HepG2 (cell line): ENCODE measurements around the gene SRRM3. TPM values are rescaled to one million over a fixed set of nuclear protein-coding genes. Genes with fewer than 3 reads are reported as not detected.

Source experiments
- ATAC-seq: fragments of 200-7000 bp; cut with Tn5 transposase; 3 replicates; pipeline ENCODE4 v1.9.1; 2020; ENCODE audit warnings: mild to moderate bottlenecking, moderate library complexity
- BruUV-seq: library from RNA; stranded (reverse); fragments of 400-500 nt; replicated peaks from 2 replicates; lab custom pipeline; 2021; lab: Mats Ljungman, UMichigan
- CTCF ChIA-PET: fragments of 300-600 bp; formaldehyde crosslinking; extraction: SDS; loops from one replicate; lab custom pipeline; 2021; ENCODE audit warnings: low total read pairs, inconsistent platforms, low intra/inter-chr PET ratio; lab: Yijun Ruan, JAX
- POLR2A ChIA-PET: fragments of 350-600 bp; sonication (Branson Sonifier 250); formaldehyde crosslinking; loops from one replicate; lab custom pipeline; 2020; ENCODE audit warnings: antibody characterized with exemption, inconsistent platforms; lab: Yijun Ruan, JAX
- DNase-seq: peaks from one replicate; pipeline ENCODE4 v3.0.0-alpha.2; 2015; ENCODE audit warnings: low spot score
- FAIRE-seq: peaks from 3 replicates; lab custom pipeline; 2011; peaks lifted over from hg19 to GRCh38; lab: Jason Lieb, UNC
- H2AFZ ChIP-seq: one replicate; pipeline ENCODE4 v1.6.1; 2011; ENCODE audit warnings: low read length, inconsistent platforms
- H3K27ac ChIP-seq: fragments of 300-600 bp; 3 replicates; pipeline ENCODE4 v1.8.0; 2011; ENCODE audit warnings: mixed run types, mild to moderate bottlenecking, mixed read lengths, low read length, inconsistent platforms; ENCODE audit not compliant: insufficient read depth; ENCODE audit errors: extremely low read length
- H3K27me3 ChIP-seq, 2 experiments: fragments of 200-600 bp in 1 of 2; 2 replicates in 1 of 2; 3 replicates in 1 of 2; pipeline versions ENCODE4 v1.6.0 to v1.8.0; 2011; ENCODE audit warnings: low read length in 2 of 2, mild to moderate bottlenecking in 2 of 2, moderate library complexity in 2 of 2, inconsistent platforms in 1 of 2; ENCODE audit not compliant: insufficient read depth in 2 of 2, control insufficient read depth in 1 of 2
- H3K36me3 ChIP-seq, 2 experiments: fragments of 200-600 bp in 1 of 2; replicated peaks in 1 of 2; 2 replicates in 1 of 2; 3 replicates in 1 of 2; pipeline versions ENCODE4 v1.5.1 to v1.8.0; 2011; ENCODE audit warnings: low read length in 2 of 2, inconsistent platforms in 1 of 2; ENCODE audit not compliant: insufficient read depth in 2 of 2, control insufficient read depth in 1 of 2
- H3K4me1 ChIP-seq: 2 replicates; pipeline ENCODE4 v1.5.1; 2012; ENCODE audit warnings: low read length, inconsistent platforms; ENCODE audit not compliant: insufficient read depth
- H3K4me2 ChIP-seq: 2 replicates; pipeline ENCODE4 v1.6.0; 2011; ENCODE audit warnings: low read depth, low read length, inconsistent platforms
- H3K4me3 ChIP-seq, 3 experiments: fragments of 200-600 bp in 1 of 3; sonication (generic), shearing (Covaris generic) in 1 of 3; replicated peaks in 1 of 3; 2 replicates each; pipeline ENCODE4 v1.5.1; 2011 to 2016; ENCODE audit warnings: low read length in 3 of 3, inconsistent platforms in 2 of 3, low read depth in 2 of 3, mild to moderate bottlenecking in 2 of 3, control low read depth in 1 of 3, mixed read lengths in 1 of 3; ENCODE audit not compliant: insufficient read depth in 1 of 3
- H3K79me2 ChIP-seq: one replicate; pipeline ENCODE4 v1.6.1; 2011; ENCODE audit warnings: low read length, inconsistent platforms; ENCODE audit not compliant: insufficient read depth
- H3K9ac ChIP-seq: 2 replicates; pipeline ENCODE4 v1.6.0; 2011; ENCODE audit warnings: mild to moderate bottlenecking, low read depth, low read length, inconsistent platforms; ENCODE audit not compliant: insufficient read depth
- H3K9me3 ChIP-seq: 2 replicates; pipeline ENCODE4 v1.5.1; 2012; ENCODE audit warnings: mild to moderate bottlenecking, low read length
- H4K20me1 ChIP-seq: 2 replicates; pipeline ENCODE4 v1.6.0; 2011; ENCODE audit warnings: inconsistent platforms, mild to moderate bottlenecking, low read length, moderate library complexity; ENCODE audit not compliant: insufficient read depth
- ADNP ChIP-seq: sonication (generic); formaldehyde crosslinking; IDR thresholded peaks from 2 replicates; pipeline ENCODE4 v1.4.0; 2020; ENCODE audit warnings: missing genetic modification reagents
- AFF4 ChIP-seq: sonication (generic); formaldehyde crosslinking; IDR thresholded peaks from 2 replicates; pipeline ENCODE4 v1.4.0; 2020; ENCODE audit warnings: missing genetic modification reagents
- ATRX ChIP-seq: sonication (generic); formaldehyde crosslinking; IDR thresholded peaks from 2 replicates; pipeline ENCODE4 v1.4.0; 2020; ENCODE audit warnings: missing genetic modification reagents, borderline replicate concordance
- EHMT2 ChIP-seq: fragments of 200-600 bp; sonication (generic); IDR thresholded peaks from 2 replicates; pipeline ENCODE4 v1.7.0; 2017; ENCODE audit warnings: antibody characterized with exemption, low read depth, low read length, borderline replicate concordance
- NFAT5 ChIP-seq: sonication (generic); formaldehyde crosslinking; IDR thresholded peaks from 2 replicates; pipeline ENCODE4 v1.4.0; 2020; ENCODE audit warnings: missing genetic modification reagents
- PITX1 ChIP-seq: sonication (generic); formaldehyde crosslinking; IDR thresholded peaks from 2 replicates; pipeline ENCODE4 v1.5.1; 2020; ENCODE audit warnings: mild to moderate bottlenecking, missing genetic modification reagents
- TARDBP ChIP-seq: sonication (generic); formaldehyde crosslinking; IDR thresholded peaks from 2 replicates; pipeline ENCODE4 v1.8.0; 2022; ENCODE audit warnings: mild to moderate bottlenecking, missing genetic modification reagents
- TBL1XR1 ChIP-seq: fragments of 150-350 bp; IDR thresholded peaks from 2 replicates; pipeline ENCODE4 v1.6.1; 2014; ENCODE audit warnings: borderline replicate concordance, low read length; ENCODE audit not compliant: partially characterized antibody
- TFE3 ChIP-seq: IDR thresholded peaks from 2 replicates; pipeline ENCODE4 v1.6.1; 2016
- ZBTB46 ChIP-seq: sonication (generic); formaldehyde crosslinking; IDR thresholded peaks from 2 replicates; pipeline ENCODE4 v1.4.0; 2020; ENCODE audit warnings: mild to moderate bottlenecking, missing genetic modification reagents, borderline replicate concordance
- ZNF383 ChIP-seq: sonication (generic); formaldehyde crosslinking; IDR thresholded peaks from 2 replicates; pipeline ENCODE4 v1.4.0; 2020; ENCODE audit warnings: missing genetic modification reagents, mild to moderate bottlenecking, borderline replicate concordance
- WGBS: methylation state at CpG from one replicate; pipeline ENCODE4 v1.1.6; 2017; ENCODE audit warnings: low lambda C conversion rate; 5-methylcytosine and 5-hydroxymethylcytosine counted together
- in situ Hi-C: cut with HindIII; loops from 2 replicates; pipeline ENCODE4 v1.10.0; 2017; ENCODE audit warnings: low pct_unique_long_range_greater_than_20kb; ENCODE audit not compliant: extremely low pct_ligation_motif_present
- intact Hi-C: fragments of 100-400 bp; cut with micrococcal nuclease; formaldehyde crosslinking; loops from one replicate; pipeline ENCODE4 v1.10.0; 2022; ENCODE audit not compliant: unreplicated experiment
- polyA plus RNA-seq, 8 experiments: library from polyadenylated mRNA; depleted of rRNA in 3 of 8; stranded (reverse) in 7 of 8; unstranded in 1 of 8; fragments of >200 nt; fragmentation: Illumina TruSeq in 4 of 8; extraction: Trizol in 4 of 8; gene quantifications; 2 replicates each; pipeline versions ENCODE4 v1.2.1 to v1.2.3, GENCODE V29; 2011 to 2016; ENCODE audit warnings: low read depth in 4 of 8, missing spikeins in 1 of 8, mixed read lengths in 1 of 8; ENCODE audit not compliant: insufficient read depth in 1 of 8
- total RNA-seq, 5 experiments: library from RNA; depleted of rRNA; stranded (reverse); fragments of >200 nt; fragmentation: Illumina TruSeq; extraction: Trizol; gene quantifications; 2 replicates each; pipeline ENCODE4 v1.2.3, GENCODE V29; 2016; ENCODE audit warnings: low read depth in 1 of 5

SRRM3 gene
- total and polyA plus RNA-seq, 2 of the 13 experiments (the other 11 are each of a cell fraction or from before 2014, with no cell fraction given), result 0.13 to 0.54 TPM

GRCh38 chr7:76206633-76207032 is 4.9 kb downstream of the SRRM3 start:
- POLR2A ChIA-PET, result no interaction called here
- H3K79me2 ChIP-seq, result no peaks in the 10 kb centered on the region
- no peak overlapping the region for H2AFZ ChIP-seq
- H3K4me3 ChIP-seq, result no peak overlapping the region
- H3K9me3 ChIP-seq, result no peaks in the 10 kb centered on the region
- H3K36me3 ChIP-seq, result no peaks in the 10 kb centered on the region
- no peak overlapping the region for H3K4me2 ChIP-seq
- in situ Hi-C loops, result no loop called here
- no peak overlapping the region for H3K27ac ChIP-seq
- no peaks in the 10 kb centered on the region for H3K27me3 ChIP-seq
- H4K20me1 ChIP-seq, result no peaks in the 10 kb centered on the region
- no peaks in the 10 kb centered on the region for H3K4me1 ChIP-seq
- 26% methylated on average over 5 of the region's 12 CpGs for WGBS
- no peak overlapping the region for H3K9ac ChIP-seq
- ATAC-seq (no peak), FAIRE-seq (no peak), DNase-seq (no peak)
- CTCF ChIA-PET, result no interaction called here
- BruUV-seq, result no TSS peak
- intact Hi-C loops, result no loop called here
- TF ChIP-seq TARDBP (CRISPR knock-in tag) (no peak), TBL1XR1 (no peak), ZNF383 (CRISPR knock-in tag) (no peak), EHMT2 (no peak), ATRX (CRISPR knock-in tag) (no peak), ZBTB46 (CRISPR knock-in tag) (no peak), PITX1 (CRISPR knock-in tag) (no peak), TFE3 (no peak), AFF4 (CRISPR knock-in tag) (no peak), NFAT5 (CRISPR knock-in tag) (no peak), ADNP (CRISPR knock-in tag) (no peak)
